Neural cell (in vitro differentiated cells): ENCODE results near the gene AMIGO2. TPM values are rescaled to one million over a fixed set of nuclear protein-coding genes. Genes with fewer than 3 reads are reported as not detected.

Source experiments
- H2AFZ ChIP-seq: fragments of 200-600, 300-800 bp; sonication (generic), shearing (Covaris generic); 2 replicates; pipeline ENCODE4 v1.6.0; 2014; ENCODE audit warnings: low read depth, mild to moderate bottlenecking, antibody characterized with exemption, low read length, moderate library complexity
- H3F3A ChIP-seq: fragments of 200-600 bp; shearing (Covaris generic); 2 replicates; pipeline ENCODE4 v1.6.1; 2016; ENCODE audit warnings: mild to moderate bottlenecking, moderate library complexity, mixed read lengths, antibody characterized with exemption, low read length; ENCODE audit not compliant: insufficient read depth, poor library complexity, severe bottlenecking
- H3K27ac ChIP-seq: fragments of 200-600, 300-800 bp; sonication (generic), shearing (Covaris generic); 2 replicates; pipeline ENCODE4 v1.5.1; 2014; ENCODE audit warnings: mild to moderate bottlenecking, low read length, moderate library complexity
- H3K27me3 ChIP-seq: fragments of 300-800, 200-600 bp; sonication (generic), shearing (Covaris generic); 2 replicates; pipeline ENCODE4 v1.6.0; 2014; ENCODE audit warnings: mild to moderate bottlenecking, low read depth, low read length, moderate library complexity; ENCODE audit not compliant: insufficient read depth
- H3K36me3 ChIP-seq: fragments of 300-800, 200-600 bp; sonication (generic), shearing (Covaris generic); 2 replicates; pipeline ENCODE4 v1.5.1; 2014; ENCODE audit warnings: mild to moderate bottlenecking, antibody characterized with exemption, low read length, moderate library complexity; ENCODE audit not compliant: insufficient read depth
- H3K4me2 ChIP-seq: fragments of 300-800, 200-600 bp; sonication (generic), shearing (Covaris generic); 2 replicates; pipeline ENCODE4 v1.6.0; 2014; ENCODE audit warnings: mild to moderate bottlenecking, low read length
- H3K4me3 ChIP-seq: fragments of 300-800, 200-600 bp; sonication (generic), shearing (Covaris generic); 2 replicates; pipeline ENCODE4 v1.5.1; 2014; ENCODE audit warnings: mild to moderate bottlenecking, low read length, moderate library complexity
- H3K79me2 ChIP-seq: fragments of 200-600 bp; shearing (Covaris generic); replicated peaks from 2 replicates; pipeline ENCODE4 v1.6.0; 2014; ENCODE audit warnings: mild to moderate bottlenecking, low read length, moderate library complexity; ENCODE audit not compliant: insufficient read depth
- H3K9ac ChIP-seq: fragments of 300-800, 200-600 bp; sonication (generic), shearing (Covaris generic); 2 replicates; pipeline ENCODE4 v1.6.1; 2016; ENCODE audit warnings: mild to moderate bottlenecking, low read length, mixed read lengths
- H3K9me2 ChIP-seq: fragments of 200-600 bp; shearing (Covaris generic); 2 replicates; pipeline ENCODE4 v1.6.1; 2016; ENCODE audit warnings: mild to moderate bottlenecking, low read length, mixed read lengths; ENCODE audit not compliant: insufficient read depth
- H3K9me3 ChIP-seq: fragments of 200-600, 300-800 bp; sonication (generic), shearing (Covaris generic); 2 replicates; pipeline ENCODE4 v1.6.1; 2016; ENCODE audit warnings: mild to moderate bottlenecking, mixed run types, low read length, moderate library complexity, mixed read lengths
- H4K20me1 ChIP-seq: fragments of 200-600 bp; shearing (Covaris generic); 2 replicates; pipeline ENCODE4 v1.6.1; 2016; ENCODE audit warnings: mild to moderate bottlenecking, mixed run types; ENCODE audit not compliant: insufficient read depth
- EP300 ChIP-seq: fragments of 450-650 bp; conservative IDR thresholded peaks from 2 replicates; pipeline ENCODE4 v1.6.1; 2014; ENCODE audit warnings: antibody characterized with exemption, mild to moderate bottlenecking, moderate library complexity; ENCODE audit not compliant: poor library complexity, severe bottlenecking
- EZH2 ChIP-seq: fragments of 200-600, 300-800 bp; shearing (Covaris generic), sonication (generic); IDR thresholded peaks from 2 replicates; pipeline ENCODE4 v1.6.1; 2014; ENCODE audit warnings: antibody characterized with exemption, low read length, borderline replicate concordance, mild to moderate bottlenecking; ENCODE audit not compliant: insufficient read depth, poor library complexity, severe bottlenecking
- MXI1 ChIP-seq: fragments of 450-650 bp; conservative IDR thresholded peaks from 2 replicates; pipeline ENCODE4 v1.6.1; 2014; ENCODE audit warnings: antibody characterized with exemption, mild to moderate bottlenecking; ENCODE audit not compliant: poor library complexity, severe bottlenecking
- POLR2AphosphoS5 ChIP-seq: IDR thresholded peaks from 2 replicates; pipeline ENCODE4 v1.6.1; 2012
- RAD21 ChIP-seq: fragments of 450-650 bp; conservative IDR thresholded peaks from 2 replicates; pipeline ENCODE4 v1.6.1; 2014; ENCODE audit warnings: antibody characterized with exemption, mild to moderate bottlenecking, moderate library complexity
- SMC3 ChIP-seq: fragments of 450-650 bp; conservative IDR thresholded peaks from 2 replicates; pipeline ENCODE4 v1.6.1; 2014; ENCODE audit warnings: antibody characterized with exemption, mild to moderate bottlenecking, moderate library complexity; ENCODE audit not compliant: poor library complexity
- TAF1 ChIP-seq: IDR thresholded peaks from 2 replicates; pipeline ENCODE4 v1.6.1; 2012; ENCODE audit warnings: low read depth
- polyA plus RNA-seq: library from polyadenylated mRNA; depleted of rRNA; stranded (reverse); fragments of >200 nt; gene quantifications from 2 replicates; pipeline ENCODE4 v1.2.3, GENCODE V29; 2014
- TF ChIP-seq, protein P1 (sequence below): fragments of 450-650 bp; IDR thresholded peaks from 2 replicates; pipeline ENCODE4 v1.5.1; 2014; ENCODE audit warnings: antibody characterized with exemption, mild to moderate bottlenecking, moderate library complexity; ENCODE audit not compliant: poor library complexity, severe bottlenecking
- TF ChIP-seq, protein P2 (sequence below): IDR thresholded peaks from 2 replicates; pipeline ENCODE4 v1.6.1; 2012; ENCODE audit warnings: borderline replicate concordance

Gene AMIGO2
- polyA plus RNA-seq, 1 donor from 2014 or later = 3.1 TPM

DNA sequence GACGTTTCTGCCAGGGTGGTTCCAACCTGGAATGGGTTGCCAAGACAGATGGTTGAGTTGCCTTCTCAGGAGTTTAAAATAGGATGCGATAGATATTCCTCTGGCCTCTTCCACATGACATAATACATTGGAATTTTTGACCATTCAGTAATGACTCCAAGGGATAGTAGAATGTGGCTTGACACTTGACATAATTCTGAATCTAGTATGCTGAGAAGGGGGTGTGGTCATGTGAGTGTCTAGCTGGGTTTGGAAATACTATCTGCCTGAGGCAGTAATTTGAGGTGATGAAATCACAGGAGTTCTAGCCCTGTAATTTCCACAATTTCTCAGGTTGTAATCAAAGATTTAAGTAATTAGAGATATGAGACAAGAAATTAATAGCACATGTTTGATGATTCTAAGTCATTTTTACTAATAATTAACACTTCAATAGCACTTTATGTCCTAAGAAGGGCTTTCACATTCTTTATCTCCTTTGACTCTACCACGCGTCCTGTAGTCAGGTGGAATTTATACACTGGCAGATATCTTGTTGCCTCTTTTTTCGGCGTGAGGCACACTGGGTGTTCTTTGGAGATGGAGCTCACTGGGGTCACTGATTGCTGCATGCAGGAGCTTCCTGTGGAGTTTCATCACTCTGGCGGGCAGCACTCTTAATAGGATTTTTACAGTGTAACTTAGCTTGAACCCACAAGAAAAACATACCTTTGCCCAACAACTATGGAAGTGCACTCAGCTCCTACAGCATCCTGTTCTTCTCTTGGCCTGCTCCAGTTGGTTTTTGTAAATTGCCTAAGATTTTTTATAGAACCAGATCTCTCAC, 3.2 kb upstream of the AMIGO2 start:
- no peak for TF ChIP-seq MXI1
- TF ChIP-seq, protein P1, sequence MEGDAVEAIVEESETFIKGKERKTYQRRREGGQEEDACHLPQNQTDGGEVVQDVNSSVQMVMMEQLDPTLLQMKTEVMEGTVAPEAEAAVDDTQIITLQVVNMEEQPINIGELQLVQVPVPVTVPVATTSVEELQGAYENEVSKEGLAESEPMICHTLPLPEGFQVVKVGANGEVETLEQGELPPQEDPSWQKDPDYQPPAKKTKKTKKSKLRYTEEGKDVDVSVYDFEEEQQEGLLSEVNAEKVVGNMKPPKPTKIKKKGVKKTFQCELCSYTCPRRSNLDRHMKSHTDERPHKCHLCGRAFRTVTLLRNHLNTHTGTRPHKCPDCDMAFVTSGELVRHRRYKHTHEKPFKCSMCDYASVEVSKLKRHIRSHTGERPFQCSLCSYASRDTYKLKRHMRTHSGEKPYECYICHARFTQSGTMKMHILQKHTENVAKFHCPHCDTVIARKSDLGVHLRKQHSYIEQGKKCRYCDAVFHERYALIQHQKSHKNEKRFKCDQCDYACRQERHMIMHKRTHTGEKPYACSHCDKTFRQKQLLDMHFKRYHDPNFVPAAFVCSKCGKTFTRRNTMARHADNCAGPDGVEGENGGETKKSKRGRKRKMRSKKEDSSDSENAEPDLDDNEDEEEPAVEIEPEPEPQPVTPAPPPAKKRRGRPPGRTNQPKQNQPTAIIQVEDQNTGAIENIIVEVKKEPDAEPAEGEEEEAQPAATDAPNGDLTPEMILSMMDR = no peak
- no peak for TF ChIP-seq POLR2AphosphoS5
- no peak for TF ChIP-seq EP300
- no peak for TF ChIP-seq SMC3
- TF ChIP-seq TAF1 = no peak
- Histone ChIP-seq H3F3A (no peaks in the 10 kb centered on the region), H3K27me3 (peaks cover 24% of the 10 kb centered on the region), H2AFZ (no peak overlapping the region), H4K20me1 (no peaks in the 10 kb centered on the region), H3K27ac (no peak overlapping the region), H3K36me3 (no peaks in the 10 kb centered on the region), H3K9me2 (no peaks in the 10 kb centered on the region), H3K4me2 (no peak overlapping the region), H3K79me2 (no peaks in the 10 kb centered on the region), H3K4me3 (no peak overlapping the region), H3K9ac (no peak overlapping the region), H3K9me3 (no peaks in the 10 kb centered on the region)

- Histone ChIP-seq H3K79me2 (no peaks in the 10 kb centered on the region), H3K27me3 (peaks cover 27% of the 10 kb centered on the region), H3K4me3 (no peak overlapping the region), H3K9me3 (no peaks in the 10 kb centered on the region), H2AFZ (no peak overlapping the region), H3K9me2 (no peaks in the 10 kb centered on the region), H3K9ac (no peak overlapping the region), H3K36me3 (no peaks in the 10 kb centered on the region), H3K4me2 (no peak overlapping the region), H3F3A (no peaks in the 10 kb centered on the region), H3K27ac (no peak overlapping the region), H4K20me1 (no peaks in the 10 kb centered on the region)
- no peak for TF ChIP-seq MXI1
- TF ChIP-seq, protein P1 = no peak
- no peak for TF ChIP-seq POLR2AphosphoS5
- TF ChIP-seq, protein P2, sequence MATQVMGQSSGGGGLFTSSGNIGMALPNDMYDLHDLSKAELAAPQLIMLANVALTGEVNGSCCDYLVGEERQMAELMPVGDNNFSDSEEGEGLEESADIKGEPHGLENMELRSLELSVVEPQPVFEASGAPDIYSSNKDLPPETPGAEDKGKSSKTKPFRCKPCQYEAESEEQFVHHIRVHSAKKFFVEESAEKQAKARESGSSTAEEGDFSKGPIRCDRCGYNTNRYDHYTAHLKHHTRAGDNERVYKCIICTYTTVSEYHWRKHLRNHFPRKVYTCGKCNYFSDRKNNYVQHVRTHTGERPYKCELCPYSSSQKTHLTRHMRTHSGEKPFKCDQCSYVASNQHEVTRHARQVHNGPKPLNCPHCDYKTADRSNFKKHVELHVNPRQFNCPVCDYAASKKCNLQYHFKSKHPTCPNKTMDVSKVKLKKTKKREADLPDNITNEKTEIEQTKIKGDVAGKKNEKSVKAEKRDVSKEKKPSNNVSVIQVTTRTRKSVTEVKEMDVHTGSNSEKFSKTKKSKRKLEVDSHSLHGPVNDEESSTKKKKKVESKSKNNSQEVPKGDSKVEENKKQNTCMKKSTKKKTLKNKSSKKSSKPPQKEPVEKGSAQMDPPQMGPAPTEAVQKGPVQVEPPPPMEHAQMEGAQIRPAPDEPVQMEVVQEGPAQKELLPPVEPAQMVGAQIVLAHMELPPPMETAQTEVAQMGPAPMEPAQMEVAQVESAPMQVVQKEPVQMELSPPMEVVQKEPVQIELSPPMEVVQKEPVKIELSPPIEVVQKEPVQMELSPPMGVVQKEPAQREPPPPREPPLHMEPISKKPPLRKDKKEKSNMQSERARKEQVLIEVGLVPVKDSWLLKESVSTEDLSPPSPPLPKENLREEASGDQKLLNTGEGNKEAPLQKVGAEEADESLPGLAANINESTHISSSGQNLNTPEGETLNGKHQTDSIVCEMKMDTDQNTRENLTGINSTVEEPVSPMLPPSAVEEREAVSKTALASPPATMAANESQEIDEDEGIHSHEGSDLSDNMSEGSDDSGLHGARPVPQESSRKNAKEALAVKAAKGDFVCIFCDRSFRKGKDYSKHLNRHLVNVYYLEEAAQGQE = no peak
- TF ChIP-seq SMC3 = no peak
- no peak for TF ChIP-seq TAF1
- TF ChIP-seq EZH2 = no peak
- TF ChIP-seq RAD21 = no peak
- no peak for TF ChIP-seq EP300
Observed at GRCh38 chr12:47082283-47082682, 2.5 kb upstream of the AMIGO2 start.
